Measurements from ENCODE around the gene PAFAH1B1.

- TF ChIP-seq CTCF (IDR thresholded peaks at IDR 0.05; ENCODE audit: low read depth, low read length, poor library complexity, severe bottlenecking) (no peak), EZH2phosphoT487 (IDR thresholded peaks at IDR 0.05; ENCODE audit: borderline replicate concordance, low read length) (no peak)
Measured at GRCh38 chr17:2705888-2706795, 112.7 kb downstream of the PAFAH1B1 start.

All from DOHH2 (cell line).